ENCODE data around the gene CELA3B.
"Not testable (repeated sequence)": the region's sequence is repeated elsewhere in the genome, so short reads cannot be mapped to it uniquely, and the experiment has no call there.

GRCh38 chr1:21969066-21969465 is 7.8 kb upstream of the CELA3B start:
- TF ChIP-seq CTCF, POLR2AphosphoS5, POLR2A (IDR thresholded peaks at IDR 0.05): not testable (repeated sequence)

Data from prostate gland (tissue), 2 donors.